HG02884 (cell line): Measurements from ENCODE around the gene CASP12.
"Not testable (repeated sequence)": the region's sequence is repeated elsewhere in the genome, so short reads cannot be mapped to it uniquely, and the experiment has no call there.

Experiments used
- ATAC-seq: cut with Tn5 transposase; IDR thresholded peaks from one replicate; pipeline ENCODE4 v1.9.1; 2021; ENCODE audit warnings: mild to moderate bottlenecking, moderate library complexity; ENCODE audit not compliant: unreplicated experiment

Gene CASP12

GRCh38 chr11:104897891-104898684 is at the start of gene CASP12:
TSS of gene CASP12 (minus strand) at chr11:104898460.
- peak; percentile 56 for ATAC-seq

- peak; percentile 96 for ATAC-seq
Measured at GRCh38 chr11:104946907-104947306, 48.6 kb upstream of the CASP12 start.

- no peak for ATAC-seq
Measured at GRCh38 chr11:104944076-104944475, 45.8 kb upstream of the CASP12 start.

- ATAC-seq = no peak
Measured at GRCh38 chr11:104943561-104943960, 45.3 kb upstream of the CASP12 start.

GRCh38 chr11:104934594-104934993 is 36.3 kb upstream of the CASP12 start:
- ATAC-seq = no peak

GRCh38 chr11:104934073-104934472 is 35.8 kb upstream of the CASP12 start:
- ATAC-seq = not testable (repeated sequence)

- no peak for ATAC-seq
Measured at GRCh38 chr11:104928811-104929210, 30.6 kb upstream of the CASP12 start.

GRCh38 chr11:104926771-104927611 is 28.7 kb upstream of the CASP12 start:
- no peak for ATAC-seq

- ATAC-seq = no peak
Measured at GRCh38 chr11:104925850-104926249, 27.6 kb upstream of the CASP12 start.

GRCh38 chr11:104918113-104918824 is 20.0 kb upstream of the CASP12 start:
- ATAC-seq = peak; percentile 72

- ATAC-seq = peak; percentile 46
Measured at GRCh38 chr11:104917271-104918112, 19.2 kb upstream of the CASP12 start.

- ATAC-seq = no peak
Measured at GRCh38 chr11:104916442-104916841, 18.2 kb upstream of the CASP12 start.

GRCh38 chr11:104912102-104912501 is 13.8 kb upstream of the CASP12 start:
- no peak for ATAC-seq

- ATAC-seq = no peak
Measured at GRCh38 chr11:104908186-104908531, 9.9 kb upstream of the CASP12 start.

- peak; percentile 70 for ATAC-seq
Measured at GRCh38 chr11:104907521-104908185, 9.4 kb upstream of the CASP12 start.

- no peak for ATAC-seq
Measured at GRCh38 chr11:104905271-104905670, 7.0 kb upstream of the CASP12 start.

GRCh38 chr11:104899226-104899625 is 966 bp upstream of the CASP12 start:
- ATAC-seq = no peak

GRCh38 chr11:104898685-104899013 is 389 bp upstream of the CASP12 start:
- ATAC-seq = no peak

GRCh38 chr11:104895634-104896033 is 2.6 kb downstream of the CASP12 start:
- no peak for ATAC-seq

GRCh38 chr11:104893876-104894275 is 4.4 kb downstream of the CASP12 start:
- no peak for ATAC-seq
